Common myeloid progenitor, CD34-positive (primary cell): Measurements from ENCODE around the gene GRK3.

ENCODE experiments used
- CTCF ChIA-PET: fragments of 350-600 bp; sonication (Branson Sonifier 250); formaldehyde crosslinking; loops from one replicate; lab custom pipeline; 2021; ENCODE audit warnings: antibody characterized with exemption; lab: Charles Lee
- POLR2A ChIA-PET: fragments of 350-600 bp; sonication (Branson Sonifier 250); formaldehyde crosslinking; loops from one replicate; lab custom pipeline; 2021; ENCODE audit warnings: antibody characterized with exemption; lab: Charles Lee
- DNase-seq, 3 donors: peaks; one replicate each; pipeline versions ENCODE4 v3.0.0 to v3.0.0-alpha.2; 2013
- H3K27ac ChIP-seq, 2 experiments: 1 replicate in 1 of 2; 2 replicates in 1 of 2; pipeline ENCODE4 v1.7.0; 2013; ENCODE audit warnings: inconsistent platforms in 2 of 2, low read length in 2 of 2, mild to moderate bottlenecking in 2 of 2, low read depth in 1 of 2, moderate library complexity in 1 of 2; ENCODE audit not compliant: severe bottlenecking in 2 of 2, insufficient read depth in 1 of 2, poor library complexity in 1 of 2
- H3K27me3 ChIP-seq, 5 experiments: replicated peaks in 2 of 5; 1 replicate in 3 of 5; 2 replicates in 2 of 5; pipeline versions ENCODE4 v1.6.1 to v1.7.0; 2013; ENCODE audit warnings: low read length in 4 of 5, mild to moderate bottlenecking in 2 of 5, moderate library complexity in 2 of 5, inconsistent platforms in 1 of 5; ENCODE audit not compliant: insufficient read depth in 5 of 5, control insufficient read depth in 4 of 5
- H3K36me3 ChIP-seq, 4 experiments: 1 replicate in 2 of 4; 2 replicates in 2 of 4; pipeline versions ENCODE4 v1.6.1 to v1.7.0; 2013; ENCODE audit warnings: low read length in 3 of 4, control low read depth in 1 of 4, mild to moderate bottlenecking in 1 of 4; ENCODE audit not compliant: control insufficient read depth in 4 of 4, insufficient read depth in 4 of 4
- H3K4me1 ChIP-seq, 4 experiments: 1 replicate in 3 of 4; 2 replicates in 1 of 4; pipeline versions ENCODE4 v1.6.1 to v1.7.1; 2013; ENCODE audit warnings: low read length in 3 of 4, mild to moderate bottlenecking in 3 of 4, control low read depth in 1 of 4, inconsistent platforms in 1 of 4, moderate library complexity in 1 of 4; ENCODE audit not compliant: control insufficient read depth in 4 of 4, insufficient read depth in 4 of 4; ENCODE audit errors: control extremely low read depth in 1 of 4
- H3K4me3 ChIP-seq, 7 experiments: 1 replicate in 4 of 7; 2 replicates in 3 of 7; pipeline versions ENCODE4 v1.5.1 to v1.7.0; 2013; ENCODE audit warnings: mild to moderate bottlenecking in 7 of 7, low read length in 6 of 7, moderate library complexity in 6 of 7, inconsistent platforms in 2 of 7, low read depth in 2 of 7, control low read depth in 1 of 7; ENCODE audit not compliant: insufficient read depth in 4 of 7, control insufficient read depth in 1 of 7; ENCODE audit errors: extremely low read depth in 1 of 7
- H3K9me3 ChIP-seq, 5 experiments: 1 replicate in 4 of 5; 2 replicates in 1 of 5; pipeline versions ENCODE4 v1.6.1 to v1.7.1; 2013; ENCODE audit warnings: low read length in 4 of 5, mild to moderate bottlenecking in 2 of 5, inconsistent platforms in 1 of 5, low read depth in 1 of 5, moderate library complexity in 1 of 5; ENCODE audit not compliant: control insufficient read depth in 4 of 5, insufficient read depth in 2 of 5; ENCODE audit errors: control extremely low read depth in 1 of 5
- WGBS: methylation state at CpG from one replicate; pipeline ENCODE4 v1.1.5; 2013; ENCODE audit not compliant: insufficient coverage; 5-methylcytosine and 5-hydroxymethylcytosine counted together

Gene GRK3

GRCh38 chr22:25627271-25627852 is 62.9 kb downstream of the GRK3 start:
- Histone ChIP-seq H3K4me1 (peaks cover 7 to 15% (median 12%) of the 10 kb centered on the region in 4 experiments), H3K36me3 (peaks cover 0 to 7% (median 4%) of the 10 kb centered on the region in 4 experiments), H3K27ac (no peak overlapping the region), H3K9me3 (no peaks in the 10 kb centered on the region), H3K4me3 (no peak overlapping the region), H3K27me3 (no peaks in the 10 kb centered on the region)
- POLR2A ChIA-PET, result no interaction called here
- CTCF ChIA-PET, result no interaction called here
- DNase-seq, result peak; percentile 13 to 78 (median 72)
- WGBS, result 33% methylated on average over 2 of the region's 4 CpGs

GRCh38 chr22:25628494-25628893 is 64.0 kb downstream of the GRK3 start:
- Histone ChIP-seq H3K27me3 (no peaks in the 10 kb centered on the region), H3K4me1 (peaks cover 7 to 15% (median 12%) of the 10 kb centered on the region in 4 experiments), H3K4me3 (no peak overlapping the region), H3K27ac (no peak overlapping the region), H3K9me3 (no peaks in the 10 kb centered on the region), H3K36me3 (peaks cover 0 to 3% (median 1%) of the 10 kb centered on the region in 4 experiments)
- POLR2A ChIA-PET, result no interaction called here
- CTCF ChIA-PET, result no interaction called here
- WGBS, result 95% methylated on average over 3 of the region's 3 CpGs
- DNase-seq, result no peak

GRCh38 chr22:25629613-25630012 is 65.1 kb downstream of the GRK3 start:
- CTCF ChIA-PET, result no interaction called here
- POLR2A ChIA-PET, result no interaction called here
- no peaks in the 10 kb centered on the region for H3K9me3 ChIP-seq
- 100% methylated on average over 1 of the region's 2 CpGs for WGBS
- no peaks in the 10 kb centered on the region for H3K27me3 ChIP-seq
- H3K4me3 ChIP-seq, result no peak overlapping the region
- DNase-seq, result no peak
- H3K27ac ChIP-seq, result no peak overlapping the region
- peaks cover 7 to 15% (median 12%) of the 10 kb centered on the region in 4 experiments for H3K4me1 ChIP-seq
- peaks cover 0 to 3% (median 1%) of the 10 kb centered on the region in 4 experiments for H3K36me3 ChIP-seq

- Histone ChIP-seq H3K4me3 (no peak overlapping the region), H3K4me1 (peaks cover 7 to 15% (median 12%) of the 10 kb centered on the region in 4 experiments), H3K27ac (no peak overlapping the region), H3K9me3 (no peaks in the 10 kb centered on the region), H3K36me3 (peaks cover 0 to 3% (median 1%) of the 10 kb centered on the region in 4 experiments), H3K27me3 (no peaks in the 10 kb centered on the region)
- WGBS, result 95% methylated on average over 3 of the region's 5 CpGs
- CTCF ChIA-PET, result no interaction called here
- no peak for DNase-seq
- POLR2A ChIA-PET, result no interaction called here
These were observed 66.0 kb downstream of the GRK3 start for GRCh38 chr22:25630447-25630846.

- no peaks in the 10 kb centered on the region for H3K27me3 ChIP-seq
- CTCF ChIA-PET, result no interaction called here
- H3K27ac ChIP-seq, result no peak overlapping the region
- POLR2A ChIA-PET, result no interaction called here
- H3K36me3 ChIP-seq, result peaks cover 7 to 27% (median 14%) of the 10 kb centered on the region in 4 experiments
- no CpG with 5 or more reads among the region's 2 CpGs for WGBS
- peaks cover 0 to 17% (median 5%) of the 10 kb centered on the region in 5 experiments for H3K9me3 ChIP-seq
- H3K4me1 ChIP-seq, result no peaks in the 10 kb centered on the region
- no peak overlapping the region for H3K4me3 ChIP-seq
- no peak for DNase-seq
These were observed 71.8 kb downstream of the GRK3 start for GRCh38 chr22:25636323-25636722.

GRCh38 chr22:25637032-25637431 is 72.6 kb downstream of the GRK3 start:
- CTCF ChIA-PET, result no interaction called here

GRCh38 chr22:25637672-25638071 is 73.2 kb downstream of the GRK3 start:
- H3K36me3 ChIP-seq, result peaks cover 7 to 29% (median 16%) of the 10 kb centered on the region in 4 experiments
- H3K27me3 ChIP-seq, result no peaks in the 10 kb centered on the region
- H3K4me3 ChIP-seq, result no peak overlapping the region
- H3K9me3 ChIP-seq, result peaks cover 0 to 17% (median 5%) of the 10 kb centered on the region in 5 experiments
- CTCF ChIA-PET, result no interaction called here
- no peaks in the 10 kb centered on the region for H3K4me1 ChIP-seq
- WGBS, result 100% methylated on average over 4 of the region's 4 CpGs
- POLR2A ChIA-PET, result no interaction called here
- DNase-seq, result no peak
- no peak overlapping the region for H3K27ac ChIP-seq

More at GRCh38 chr22:25637032-25637431, 72.6 kb downstream of the GRK3 start:
- DNase-seq, result no peak
- H3K4me3 ChIP-seq, result no peak overlapping the region
- H3K27me3 ChIP-seq, result no peaks in the 10 kb centered on the region
- H3K4me1 ChIP-seq, result no peaks in the 10 kb centered on the region
- peaks cover 0 to 17% (median 5%) of the 10 kb centered on the region in 5 experiments for H3K9me3 ChIP-seq
- POLR2A ChIA-PET, result no interaction called here
- 93% methylated on average over 2 of the region's 2 CpGs for WGBS
- H3K27ac ChIP-seq, result no peak overlapping the region
- H3K36me3 ChIP-seq, result peaks cover 7 to 27% (median 14%) of the 10 kb centered on the region in 4 experiments
